Common myeloid progenitor, CD34-positive (primary cell): Measurements from ENCODE around the gene SLC16A8.
"Not testable (repeated sequence)": the region's sequence is repeated elsewhere in the genome, so short reads cannot be mapped to it uniquely, and the experiment has no call there.

Experiments used
- CTCF ChIA-PET: fragments of 350-600 bp; sonication (Branson Sonifier 250); formaldehyde crosslinking; loops from one replicate; lab custom pipeline; 2021; ENCODE audit warnings: antibody characterized with exemption; lab: Charles Lee
- POLR2A ChIA-PET: fragments of 350-600 bp; sonication (Branson Sonifier 250); formaldehyde crosslinking; loops from one replicate; lab custom pipeline; 2021; ENCODE audit warnings: antibody characterized with exemption; lab: Charles Lee
- DNase-seq, 3 donors: peaks; one replicate each; pipeline versions ENCODE4 v3.0.0 to v3.0.0-alpha.2; 2013
- H3K27ac ChIP-seq, 2 experiments: 1 replicate in 1 of 2; 2 replicates in 1 of 2; pipeline ENCODE4 v1.7.0; 2013; ENCODE audit warnings: inconsistent platforms in 2 of 2, low read length in 2 of 2, mild to moderate bottlenecking in 2 of 2, low read depth in 1 of 2, moderate library complexity in 1 of 2; ENCODE audit not compliant: severe bottlenecking in 2 of 2, insufficient read depth in 1 of 2, poor library complexity in 1 of 2
- H3K27me3 ChIP-seq, 5 experiments: replicated peaks in 2 of 5; 1 replicate in 3 of 5; 2 replicates in 2 of 5; pipeline versions ENCODE4 v1.6.1 to v1.7.0; 2013; ENCODE audit warnings: low read length in 4 of 5, mild to moderate bottlenecking in 2 of 5, moderate library complexity in 2 of 5, inconsistent platforms in 1 of 5; ENCODE audit not compliant: insufficient read depth in 5 of 5, control insufficient read depth in 4 of 5
- H3K36me3 ChIP-seq, 4 experiments: 1 replicate in 2 of 4; 2 replicates in 2 of 4; pipeline versions ENCODE4 v1.6.1 to v1.7.0; 2013; ENCODE audit warnings: low read length in 3 of 4, control low read depth in 1 of 4, mild to moderate bottlenecking in 1 of 4; ENCODE audit not compliant: control insufficient read depth in 4 of 4, insufficient read depth in 4 of 4
- H3K4me1 ChIP-seq, 4 experiments: 1 replicate in 3 of 4; 2 replicates in 1 of 4; pipeline versions ENCODE4 v1.6.1 to v1.7.1; 2013; ENCODE audit warnings: low read length in 3 of 4, mild to moderate bottlenecking in 3 of 4, control low read depth in 1 of 4, inconsistent platforms in 1 of 4, moderate library complexity in 1 of 4; ENCODE audit not compliant: control insufficient read depth in 4 of 4, insufficient read depth in 4 of 4; ENCODE audit errors: control extremely low read depth in 1 of 4
- H3K4me3 ChIP-seq, 7 experiments: 1 replicate in 4 of 7; 2 replicates in 3 of 7; pipeline versions ENCODE4 v1.5.1 to v1.7.0; 2013; ENCODE audit warnings: mild to moderate bottlenecking in 7 of 7, low read length in 6 of 7, moderate library complexity in 6 of 7, inconsistent platforms in 2 of 7, low read depth in 2 of 7, control low read depth in 1 of 7; ENCODE audit not compliant: insufficient read depth in 4 of 7, control insufficient read depth in 1 of 7; ENCODE audit errors: extremely low read depth in 1 of 7
- H3K9me3 ChIP-seq, 5 experiments: 1 replicate in 4 of 5; 2 replicates in 1 of 5; pipeline versions ENCODE4 v1.6.1 to v1.7.1; 2013; ENCODE audit warnings: low read length in 4 of 5, mild to moderate bottlenecking in 2 of 5, inconsistent platforms in 1 of 5, low read depth in 1 of 5, moderate library complexity in 1 of 5; ENCODE audit not compliant: control insufficient read depth in 4 of 5, insufficient read depth in 2 of 5; ENCODE audit errors: control extremely low read depth in 1 of 5
- WGBS: methylation state at CpG from one replicate; pipeline ENCODE4 v1.1.5; 2013; ENCODE audit not compliant: insufficient coverage; 5-methylcytosine and 5-hydroxymethylcytosine counted together

The SLC16A8 gene

DNA sequence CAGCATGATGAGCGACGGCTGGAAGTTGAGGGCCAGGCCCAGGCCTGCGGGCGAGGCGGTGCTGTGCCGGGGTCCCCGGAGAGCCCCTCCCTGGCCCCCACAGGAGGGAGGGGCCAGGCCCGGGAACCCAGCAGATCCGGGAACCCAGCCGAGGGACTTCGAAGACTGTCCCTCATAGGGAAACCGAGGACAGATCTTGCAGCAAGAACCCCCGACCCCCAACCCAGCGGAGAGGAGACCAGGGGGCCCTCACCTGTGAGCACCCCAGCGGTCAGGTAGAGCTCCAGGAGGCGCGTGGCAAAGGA is 2.4 kb downstream of the SLC16A8 start:
- no peak overlapping the region for H3K27ac ChIP-seq
- H3K36me3 ChIP-seq = no peaks in the 10 kb centered on the region
- H3K4me1 ChIP-seq = peaks cover 0 to 24% (median 20%) of the 10 kb centered on the region in 4 experiments
- CTCF ChIA-PET = interaction anchor here (0.5 to 1.0 kb wide), 2 partner anchors 20 to 22 kb away, joined by 3 read pairs; no protein-coding TSS in a partner anchor
- no peaks in the 10 kb centered on the region for H3K9me3 ChIP-seq
- POLR2A ChIA-PET = no interaction called here
- H3K27me3 ChIP-seq = peaks cover 0 to 49% (median 18%) of the 10 kb centered on the region in 5 experiments
- WGBS = 4% methylated on average over 17 of the region's 17 CpGs
- no peak for DNase-seq
- H3K4me3 ChIP-seq = peak overlapping the region in 5 of 7 experiments; percentile 21 to 64 (median 55)

DNA sequence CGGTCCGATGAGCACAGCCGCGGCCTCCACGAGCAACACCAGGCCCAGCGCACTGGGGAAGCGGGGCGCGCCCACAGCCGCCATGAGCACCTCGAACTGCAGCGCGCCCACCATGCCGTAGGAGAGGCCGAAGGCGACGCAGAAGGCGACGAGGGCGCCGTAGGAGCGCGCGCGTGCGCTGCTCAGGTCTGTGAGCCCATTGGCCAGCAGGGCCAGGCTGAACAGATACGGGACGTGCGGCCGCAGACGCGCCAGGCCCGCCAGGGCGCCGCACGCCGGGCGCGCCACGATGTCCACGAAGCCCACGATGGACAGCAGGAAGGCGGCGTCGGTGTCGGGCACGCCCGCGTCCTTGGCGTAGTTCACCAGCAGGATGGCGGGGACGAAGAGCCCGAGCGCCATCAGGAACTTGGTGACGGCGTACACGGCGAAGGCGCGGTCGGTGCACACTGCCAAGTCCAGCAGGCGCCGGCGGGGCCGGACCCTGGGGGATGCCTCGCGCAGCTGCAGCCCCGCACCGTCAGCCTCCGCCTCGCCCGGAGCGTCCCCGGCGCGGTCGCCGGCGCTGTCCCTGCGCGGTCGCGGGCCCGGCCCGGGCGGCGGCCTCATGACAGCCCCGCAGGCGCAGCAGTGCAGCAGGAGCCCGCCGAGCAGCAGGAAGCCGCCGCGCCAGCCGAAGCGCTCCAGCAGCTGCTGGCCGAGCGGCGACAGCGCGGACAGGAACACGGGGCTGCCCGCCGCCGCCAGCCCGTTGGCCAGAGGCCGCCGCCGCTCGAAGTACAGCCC is 2.9 kb downstream of the SLC16A8 start:
- 6% methylated on average over 90 of the region's 110 CpGs for WGBS
- H3K9me3 ChIP-seq = no peaks in the 10 kb centered on the region
- H3K36me3 ChIP-seq = no peaks in the 10 kb centered on the region
- POLR2A ChIA-PET = no interaction called here
- DNase-seq = peak in 2 of 3 donors; percentile 37 to 46
- peaks cover 0 to 24% (median 20%) of the 10 kb centered on the region in 4 experiments for H3K4me1 ChIP-seq
- peak overlapping the region; percentile 4 to 64 (median 54) for H3K4me3 ChIP-seq
- H3K27me3 ChIP-seq = peaks cover 0 to 49% (median 18%) of the 10 kb centered on the region in 5 experiments
- no peak overlapping the region for H3K27ac ChIP-seq
- CTCF ChIA-PET = interaction anchor here (1.0 kb wide), 1 partner anchor 21 kb away, joined by 3 read pairs; no protein-coding TSS in a partner anchor

DNA sequence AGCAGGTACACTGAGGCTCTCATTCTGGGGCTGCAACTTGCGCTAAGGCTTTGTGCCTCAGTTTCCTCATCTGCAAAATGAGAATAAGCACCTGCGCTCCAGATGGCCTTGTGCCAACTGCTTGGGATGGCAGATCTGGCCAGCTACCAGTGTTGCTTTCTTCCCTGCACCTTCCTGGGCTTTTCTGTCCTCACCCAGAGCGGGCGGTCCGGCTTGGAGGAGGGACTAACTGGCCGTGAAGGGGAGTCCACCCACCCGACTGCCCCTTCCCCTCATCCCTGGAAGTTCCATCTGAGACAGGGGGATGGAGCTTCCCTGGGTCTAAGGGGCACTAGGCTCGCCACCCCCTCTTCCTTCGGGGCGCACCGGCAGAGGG is 3.5 kb downstream of the SLC16A8 start:
- ChIA-PET CTCF (interaction anchor here (1.8 kb wide), 1 partner anchor 28 kb away, joined by 5 read pairs; no protein-coding TSS in a partner anchor), POLR2A (no interaction called here)
- DNase-seq = no peak
- peaks cover 0 to 24% (median 20%) of the 10 kb centered on the region in 4 experiments for H3K4me1 ChIP-seq
- no peaks in the 10 kb centered on the region for H3K36me3 ChIP-seq
- peak overlapping the region in 3 of 7 experiments; percentile 7 to 64 (median 59) for H3K4me3 ChIP-seq
- peaks cover 0 to 49% (median 18%) of the 10 kb centered on the region in 5 experiments for H3K27me3 ChIP-seq
- H3K27ac ChIP-seq = no peak overlapping the region
- 79% methylated on average over 5 of the region's 11 CpGs for WGBS
- no peaks in the 10 kb centered on the region for H3K9me3 ChIP-seq

DNA sequence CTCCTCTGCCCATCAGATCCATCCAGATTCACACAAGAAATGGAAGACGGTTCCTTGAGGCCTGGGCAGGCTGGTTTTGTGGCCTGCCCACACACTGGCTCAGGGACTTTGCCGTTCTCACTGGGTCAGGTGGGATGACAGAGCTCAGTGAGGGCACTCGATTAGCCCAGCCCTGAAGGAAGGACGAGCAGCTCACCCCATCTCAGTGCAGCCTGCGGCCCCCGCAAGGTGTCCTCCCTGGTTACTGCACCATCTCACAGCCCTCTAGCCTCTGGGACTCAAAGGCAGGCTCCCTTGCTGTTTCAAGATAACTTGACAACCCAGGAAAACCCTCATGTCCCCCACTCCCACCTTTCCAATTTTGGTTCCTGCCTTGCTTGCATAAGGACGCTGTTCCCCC is 4.2 kb downstream of the SLC16A8 start:
- Histone ChIP-seq H3K27ac (no peak overlapping the region), H3K27me3 (peaks cover 0 to 47% (median 18%) of the 10 kb centered on the region in 5 experiments), H3K4me1 (peaks cover 0 to 24% (median 20%) of the 10 kb centered on the region in 4 experiments), H3K9me3 (no peaks in the 10 kb centered on the region), H3K36me3 (peaks cover 0 to 5% (median 3%) of the 10 kb centered on the region in 4 experiments), H3K4me3 (no peak overlapping the region)
- DNase-seq = no peak
- ChIA-PET CTCF (interaction anchor here (1.4 to 1.8 kb wide), 2 partner anchors 28 to 35 kb away, joined by 3 to 5 read pairs; no protein-coding TSS in a partner anchor), POLR2A (no interaction called here)
- WGBS = 97% methylated on average over 4 of the region's 7 CpGs

DNA sequence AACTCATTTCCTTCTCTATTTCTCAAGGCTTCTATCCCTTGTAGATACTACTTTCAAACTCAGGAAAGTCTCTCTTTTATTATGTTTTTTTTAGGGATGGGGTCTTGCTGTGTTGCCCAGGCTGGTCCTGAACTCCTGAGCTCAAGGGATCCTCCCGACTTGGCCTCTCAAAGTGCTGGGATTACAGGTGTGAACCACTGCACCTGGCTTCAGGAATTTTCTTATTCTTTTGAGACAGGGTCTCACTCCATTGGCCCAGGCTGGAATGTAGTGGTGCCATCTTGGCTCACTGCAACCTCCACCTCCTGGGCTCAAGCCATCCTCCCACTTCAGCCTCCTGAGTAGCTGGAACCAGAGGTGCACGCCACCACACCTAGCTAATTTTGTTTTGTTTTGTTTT is 4.8 kb downstream of the SLC16A8 start:
- H3K36me3 ChIP-seq, POLR2A ChIA-PET, H3K27ac ChIP-seq, H3K4me3 ChIP-seq, DNase-seq, H3K9me3 ChIP-seq: not testable (repeated sequence)
- 100% methylated on average over 1 of the region's 2 CpGs for WGBS
- Histone ChIP-seq H3K27me3 (peaks cover 0 to 47% (median 18%) of the 10 kb centered on the region in 5 experiments), H3K4me1 (peaks cover 0 to 24% (median 20%) of the 10 kb centered on the region in 4 experiments)
- CTCF ChIA-PET = interaction anchor here (1.4 to 1.8 kb wide), 2 partner anchors 27 to 35 kb away, joined by 3 to 5 read pairs; no protein-coding TSS in a partner anchor

DNA sequence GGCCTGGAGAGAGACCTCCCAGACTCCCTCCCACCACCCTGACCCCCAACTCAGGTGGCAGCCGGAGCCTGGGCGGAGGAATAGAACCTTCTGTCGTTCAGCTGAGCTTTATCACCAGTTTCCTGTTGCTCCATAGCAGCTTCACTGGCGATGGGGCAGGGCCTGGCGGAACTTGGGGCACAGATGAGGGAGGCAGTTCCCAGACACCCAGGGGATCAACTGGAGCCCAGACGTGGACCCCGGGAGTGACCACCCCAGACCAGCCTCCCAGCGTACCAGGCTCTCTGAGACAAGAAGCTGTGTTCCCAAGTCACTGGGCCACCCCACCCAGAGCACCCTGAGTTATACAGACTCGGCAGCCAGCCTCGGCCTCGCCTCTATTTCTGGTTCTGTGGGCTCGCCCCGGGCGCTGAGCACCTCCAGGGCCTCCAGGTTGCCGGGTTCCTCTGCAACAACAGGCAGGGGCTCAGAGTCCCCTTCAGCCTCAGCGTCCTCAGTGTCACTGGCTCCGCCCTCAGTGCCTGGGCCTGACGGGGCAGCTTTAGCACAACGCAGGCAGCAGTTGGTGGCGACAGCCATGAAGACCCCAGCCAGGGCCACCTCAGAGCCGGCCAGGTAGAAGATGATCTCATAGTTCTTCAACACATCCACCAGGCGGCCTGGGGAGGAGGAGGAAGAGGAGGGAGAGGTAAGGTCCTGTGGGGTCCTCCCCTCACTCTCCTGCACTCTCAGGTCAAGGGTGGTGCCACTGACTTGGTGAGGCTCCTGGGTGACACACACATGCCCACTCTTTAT is 5.7 kb downstream of the SLC16A8 start:
- Histone ChIP-seq H3K36me3 (peaks cover 0 to 19% (median 10%) of the 10 kb centered on the region in 4 experiments), H3K27me3 (peaks cover 0 to 37% (median 15%) of the 10 kb centered on the region in 5 experiments), H3K4me1 (peaks cover 0 to 24% (median 20%) of the 10 kb centered on the region in 4 experiments), H3K9me3 (no peaks in the 10 kb centered on the region), H3K27ac (no peak overlapping the region), H3K4me3 (no peak overlapping the region)
- 91% methylated on average over 21 of the region's 22 CpGs for WGBS
- CTCF ChIA-PET = interaction anchor here (1.4 kb wide), 1 partner anchor 36 kb away, joined by 3 read pairs; no protein-coding TSS in a partner anchor
- DNase-seq = no peak
- POLR2A ChIA-PET = no interaction called here
